Measurements from ENCODE around the gene HAUS2.
"Not testable (repeated sequence)": the region's sequence is repeated elsewhere in the genome, so short reads cannot be mapped to it uniquely, and the experiment has no call there.

HAUS2 gene

GRCh38 chr15:42548249-42549031, at the start of gene HAUS2, which contains the start of gene LRRC57:
Gene HAUS2 (plus strand): TSS chr15:42548838. CDS start chr15:42548873, 35 bp downstream.
Gene LRRC57 (minus strand): TSS chr15:42548793. CDS start chr15:42548434, 359 bp downstream.
- peak; percentile 65 to 82 (median 66) for DNase-seq (ENCODE audit: low read depth in 3 of 3, low spot score in 1 of 3)

GRCh38 chr15:42499858-42500609, 48.6 kb upstream of the HAUS2 start:
- DNase-seq (ENCODE audit: low read depth in 3 of 3, low spot score in 1 of 3): no peak

GRCh38 chr15:42502477-42502876, 46.2 kb upstream of the HAUS2 start:
- no peak for DNase-seq (ENCODE audit: low read depth in 3 of 3, low spot score in 1 of 3)

GRCh38 chr15:42503825-42504224, 44.8 kb upstream of the HAUS2 start:
- DNase-seq (ENCODE audit: low read depth in 3 of 3, low spot score in 1 of 3): no peak

GRCh38 chr15:42504631-42505030, 44.0 kb upstream of the HAUS2 start:
- no peak for DNase-seq (ENCODE audit: low read depth in 3 of 3, low spot score in 1 of 3)

- DNase-seq (ENCODE audit: low read depth in 3 of 3, low spot score in 1 of 3): no peak
Observed at GRCh38 chr15:42507514-42507913, 41.1 kb upstream of the HAUS2 start.

- no peak for DNase-seq (ENCODE audit: low read depth in 3 of 3, low spot score in 1 of 3)
Observed at GRCh38 chr15:42508263-42508690, 40.4 kb upstream of the HAUS2 start.

GRCh38 chr15:42510258-42511006, 38.2 kb upstream of the HAUS2 start:
- DNase-seq (ENCODE audit: low read depth in 3 of 3, low spot score in 1 of 3): no peak

GRCh38 chr15:42511007-42511391, 37.6 kb upstream of the HAUS2 start:
- DNase-seq (ENCODE audit: low read depth in 3 of 3, low spot score in 1 of 3): no peak

GRCh38 chr15:42523331-42523730, 25.3 kb upstream of the HAUS2 start:
- no peak for DNase-seq (ENCODE audit: low read depth in 3 of 3, low spot score in 1 of 3)

- DNase-seq (ENCODE audit: low read depth in 3 of 3, low spot score in 1 of 3): no peak
Observed at GRCh38 chr15:42528970-42529369, 19.7 kb upstream of the HAUS2 start.

- DNase-seq (ENCODE audit: low read depth in 3 of 3, low spot score in 1 of 3): no peak
Observed at GRCh38 chr15:42533246-42533645, 15.4 kb upstream of the HAUS2 start.

- DNase-seq (ENCODE audit: low read depth in 3 of 3, low spot score in 1 of 3): no peak
Observed at GRCh38 chr15:42544853-42545629, 3.6 kb upstream of the HAUS2 start.

GRCh38 chr15:42547918-42548248, 755 bp upstream of the HAUS2 start:
- no peak for DNase-seq (ENCODE audit: low read depth in 3 of 3, low spot score in 1 of 3)

GRCh38 chr15:42549032-42549491, 424 bp downstream of the HAUS2 start:
- DNase-seq (ENCODE audit: low read depth in 3 of 3, low spot score in 1 of 3): no peak

GRCh38 chr15:42549741-42550392, 1.2 kb downstream of the HAUS2 start:
- DNase-seq (ENCODE audit: low read depth in 3 of 3, low spot score in 1 of 3): no peak

GRCh38 chr15:42553554-42553953, 4.9 kb downstream of the HAUS2 start:
- no peak for DNase-seq (ENCODE audit: low read depth in 3 of 3, low spot score in 1 of 3)

GRCh38 chr15:42556550-42557207, 8.0 kb downstream of the HAUS2 start:
- not testable (repeated sequence) for DNase-seq (ENCODE audit: low read depth in 3 of 3, low spot score in 1 of 3)

- DNase-seq (ENCODE audit: low read depth in 3 of 3, low spot score in 1 of 3): no peak
Observed at GRCh38 chr15:42558739-42559138, 10.1 kb downstream of the HAUS2 start.

All from stimulated activated CD4-positive, alpha-beta T cell treated with anti-CD3 and anti-CD28 coated beads, TNF-alpha, amount 100 ng/mL, for 1 hour (primary cell).